OCI-LY3 (cell line): ENCODE data around the gene SLC23A1.
A peak's percentile ranks its signal among the peaks of the same experiment; 100 is the strongest.
"Not testable (repeated sequence)": the region's sequence is repeated elsewhere in the genome, so short reads cannot be mapped to it uniquely, and the experiment has no call there.

ENCODE experiments used
- H2AFZ ChIP-seq: fragments of 200-600, 300-600 bp; shearing (Covaris generic); 2 replicates; pipeline ENCODE4 v1.6.0; 2014; ENCODE audit warnings: antibody characterized with exemption, low read depth, low read length
- H3K27ac ChIP-seq: fragments of 200-600, 300-600 bp; sonication (generic); 2 replicates; pipeline ENCODE4 v1.5.1; 2014; ENCODE audit warnings: mild to moderate bottlenecking, low read length, moderate library complexity, mixed read lengths
- H3K27me3 ChIP-seq: fragments of 200-600, 300-600 bp; sonication (generic); 2 replicates; pipeline ENCODE4 v1.6.1; 2014; ENCODE audit warnings: low read depth, low read length, mixed read lengths
- H3K36me3 ChIP-seq: fragments of 200-600, 300-600 bp; sonication (generic); replicated peaks from 2 replicates; pipeline ENCODE3; 2014; ENCODE audit warnings: low read depth, low read length, mixed read lengths
- H3K4me1 ChIP-seq: fragments of 300-600, 200-600 bp; sonication (generic); 2 replicates; pipeline ENCODE4 v1.6.1; 2014; ENCODE audit warnings: low read length, mixed read lengths
- H3K4me2 ChIP-seq: fragments of 200-600, 300-600 bp; sonication (generic); 2 replicates; pipeline ENCODE4 v1.6.1; 2014; ENCODE audit warnings: low read length, mixed read lengths
- H3K4me3 ChIP-seq: fragments of 300-600, 200-600 bp; sonication (generic); 2 replicates; pipeline ENCODE4 v1.5.1; 2014; ENCODE audit warnings: antibody characterized with exemption, mild to moderate bottlenecking, low read length, moderate library complexity
- H3K79me2 ChIP-seq: fragments of 300-600, 200-600 bp; shearing (Covaris generic); 2 replicates; pipeline ENCODE4 v1.6.1; 2014; ENCODE audit warnings: mild to moderate bottlenecking, low read length, mixed read lengths
- H3K9ac ChIP-seq: fragments of 300-600, 200-600 bp; shearing (Covaris generic); 2 replicates; pipeline ENCODE4 v1.6.0; 2014; ENCODE audit warnings: mild to moderate bottlenecking, low read length, moderate library complexity
- H3K9me3 ChIP-seq: fragments of 200-600, 300-600 bp; shearing (Covaris generic); 2 replicates; pipeline ENCODE4 v1.6.1; 2014; ENCODE audit warnings: low read length, mixed read lengths; ENCODE audit not compliant: insufficient read depth
- H4K20me1 ChIP-seq: fragments of 200-600, 300-600 bp; sonication (generic); 2 replicates; pipeline ENCODE4 v1.6.1; 2016; ENCODE audit warnings: low read length, mixed read lengths; ENCODE audit not compliant: insufficient read depth
- CTCF ChIP-seq: fragments of 200-600, 300-600 bp; sonication (generic); IDR thresholded peaks from 2 replicates; pipeline ENCODE4 v1.5.1; 2014; ENCODE audit warnings: antibody characterized with exemption, low read length, low read depth
- EZH2phosphoT487 ChIP-seq: fragments of 200-600 bp; shearing (Covaris generic); IDR thresholded peaks from 2 replicates; pipeline ENCODE4 v1.6.1; 2018; ENCODE audit warnings: antibody characterized with exemption, mixed run types, low read depth

The SLC23A1 gene

GRCh38 chr5:139410121-139410992 is 27.3 kb upstream of the SLC23A1 start:
- H3K27me3 ChIP-seq: no peaks in the 10 kb centered on the region
- H3K4me3 ChIP-seq: no peak overlapping the region
- H3K36me3 ChIP-seq: no peaks in the 10 kb centered on the region
- TF ChIP-seq CTCF: no peak
- TF ChIP-seq EZH2phosphoT487: no peak
- peak overlapping the region; percentile 58 for H3K4me2 ChIP-seq
- H2AFZ ChIP-seq: no peak overlapping the region
- H3K79me2 ChIP-seq: no peaks in the 10 kb centered on the region
- peaks cover 43% of the 10 kb centered on the region for H3K4me1 ChIP-seq
- no peak overlapping the region for H3K9ac ChIP-seq
- no peak overlapping the region for H3K27ac ChIP-seq
- no peaks in the 10 kb centered on the region for H4K20me1 ChIP-seq
- H3K9me3 ChIP-seq: no peaks in the 10 kb centered on the region

GRCh38 chr5:139409116-139409515 is 26.0 kb upstream of the SLC23A1 start:
- Histone ChIP-seq H3K27ac (peak overlapping the region; percentile 2; the same call in 1 of the 2 replicates), H3K4me1 (peaks cover 50% of the 10 kb centered on the region), H3K4me2 (peak overlapping the region; percentile 58)
- not testable (repeated sequence) for H4K20me1 ChIP-seq, H3K27me3 ChIP-seq, H3K4me3 ChIP-seq, H3K79me2 ChIP-seq, H3K36me3 ChIP-seq, H2AFZ ChIP-seq, H3K9me3 ChIP-seq, H3K9ac ChIP-seq

GRCh38 chr5:139408191-139408590 is 25.1 kb upstream of the SLC23A1 start:
- Histone ChIP-seq H3K27me3 (no peaks in the 10 kb centered on the region), H3K27ac (peak overlapping the region; percentile 93), H3K4me1 (peaks cover 52% of the 10 kb centered on the region), H3K79me2 (no peaks in the 10 kb centered on the region), H3K4me3 (peak overlapping the region; percentile 25; the same call in 1 of the 2 replicates), H2AFZ (peak overlapping the region; percentile 17; the same call in 1 of the 2 replicates), H3K9me3 (no peaks in the 10 kb centered on the region), H4K20me1 (no peaks in the 10 kb centered on the region), H3K36me3 (no peaks in the 10 kb centered on the region), H3K9ac (peak overlapping the region; percentile 49; the same call in 1 of the 2 replicates), H3K4me2 (peak overlapping the region; percentile 69)
- TF ChIP-seq EZH2phosphoT487: no peak
- TF ChIP-seq CTCF: no peak

- Histone ChIP-seq H3K4me3 (peak overlapping the region; percentile 30; the same call in 1 of the 2 replicates), H3K9ac (peak overlapping the region; percentile 53), H3K36me3 (no peaks in the 10 kb centered on the region), H3K27me3 (no peaks in the 10 kb centered on the region), H3K9me3 (no peaks in the 10 kb centered on the region), H3K4me2 (peak overlapping the region; percentile 69), H3K4me1 (peaks cover 59% of the 10 kb centered on the region), H2AFZ (peak overlapping the region; percentile 17; the same call in 1 of the 2 replicates), H4K20me1 (no peaks in the 10 kb centered on the region), H3K27ac (peak overlapping the region; percentile 93), H3K79me2 (no peaks in the 10 kb centered on the region)
- no peak for TF ChIP-seq EZH2phosphoT487
- TF ChIP-seq CTCF: no peak
These were observed 24.4 kb upstream of the SLC23A1 start for GRCh38 chr5:139407517-139407916.
